ENCODE measurements around the gene HECW1. TPM values are rescaled to one million over a fixed set of nuclear protein-coding genes. Genes with fewer than 3 reads are reported as not detected.

The HECW1 gene
- total and polyA plus RNA-seq, 2 experiments from 2014 or later: 11.0 to 21.8 TPM

GRCh38 chr7:43169076-43169475 lies 56.6 kb downstream of the HECW1 start:
- Mint-ChIP-seq H3K4me1 (peaks cover 16% of the 10 kb centered on the region), H3K4me3 (no peak overlapping the region), H3K27me3 (ENCODE audit: insufficient read depth, low read depth, poor library complexity) (peaks cover 2% of the 10 kb centered on the region), H3K27ac (no peak overlapping the region), H3K36me3 (ENCODE audit: low read depth) (no peaks in the 10 kb centered on the region), H3K9me3 (no peaks in the 10 kb centered on the region)
- Histone ChIP-seq H3K4me1 (ENCODE audit: insufficient read depth) (peaks cover 15% of the 10 kb centered on the region; the same call in 1 of the 2 replicates), H4K20me1 (replicated peaks; ENCODE audit: insufficient read depth) (no peaks in the 10 kb centered on the region), H3K36me3 (ENCODE audit: insufficient read depth) (no peaks in the 10 kb centered on the region), H3K4me3 (no peak overlapping the region), H3K27me3 (ENCODE audit: insufficient read depth) (no peaks in the 10 kb centered on the region), H3K4me2 (no peak overlapping the region), H3K9me2 (ENCODE audit: insufficient read depth) (peaks cover 11% of the 10 kb centered on the region; the same call in 1 of the 2 replicates), H3K79me2 (replicated peaks; ENCODE audit: insufficient read depth) (no peaks in the 10 kb centered on the region), H3F3A (replicated peaks; ENCODE audit: low read depth) (no peaks in the 10 kb centered on the region), H2AFZ (no peak overlapping the region), H3K27ac (ENCODE audit: low read depth) (no peak overlapping the region)
- ATAC-seq (no peak), DNase-seq (ENCODE audit: low spot score) (no peak)
- TF ChIP-seq POLR2AphosphoS5 (IDR thresholded peaks at IDR 0.05; ENCODE audit: low read depth) (no peak), ZNF462 (CRISPR knock-in tag; IDR thresholded peaks at IDR 0.05) (no peak), EZH2phosphoT487 (IDR thresholded peaks at IDR 0.05; ENCODE audit: unreplicated experiment) (no peak), CREB1 (CRISPR knock-in tag; IDR thresholded peaks at IDR 0.05; ENCODE audit: low read depth) (no peak), EZH2 (IDR thresholded peaks at IDR 0.05; ENCODE audit: low read depth, unreplicated experiment) (no peak), ZNF114 (CRISPR knock-in tag; IDR thresholded peaks at IDR 0.05) (no peak)

- H3K9me3 Mint-ChIP-seq: no peaks in the 10 kb centered on the region
- Histone ChIP-seq H3K4me1 (ENCODE audit: insufficient read depth) (peaks cover 15% of the 10 kb centered on the region; the same call in 1 of the 2 replicates), H3F3A (replicated peaks; ENCODE audit: low read depth) (no peaks in the 10 kb centered on the region), H2AFZ (no peak overlapping the region; the same call in 1 of the 2 replicates), H3K4me2 (no peak overlapping the region), H3K9me2 (ENCODE audit: insufficient read depth) (peaks cover 11% of the 10 kb centered on the region; the same call in 1 of the 2 replicates), H4K20me1 (replicated peaks; ENCODE audit: insufficient read depth) (no peaks in the 10 kb centered on the region), H3K4me3 (no peak overlapping the region), H3K36me3 (ENCODE audit: insufficient read depth) (no peaks in the 10 kb centered on the region), H3K79me2 (replicated peaks; ENCODE audit: insufficient read depth) (no peaks in the 10 kb centered on the region), H3K27me3 (ENCODE audit: insufficient read depth) (no peaks in the 10 kb centered on the region), H3K27ac (ENCODE audit: low read depth) (no peak overlapping the region)
- ATAC-seq: no peak
- no peak overlapping the region for H3K27ac Mint-ChIP-seq
- no peaks in the 10 kb centered on the region for H3K36me3 Mint-ChIP-seq (ENCODE audit: low read depth)
- H3K4me1 Mint-ChIP-seq: peaks cover 16% of the 10 kb centered on the region
- DNase-seq (ENCODE audit: low spot score): no peak
- peaks cover 2% of the 10 kb centered on the region for H3K27me3 Mint-ChIP-seq (ENCODE audit: insufficient read depth, low read depth, poor library complexity)
- H3K4me3 Mint-ChIP-seq: no peak overlapping the region
- TF ChIP-seq EZH2 (IDR thresholded peaks at IDR 0.05; ENCODE audit: low read depth, unreplicated experiment): no peak
- TF ChIP-seq ZNF114 (CRISPR knock-in tag; IDR thresholded peaks at IDR 0.05): no peak
- TF ChIP-seq CTCF (conservative IDR thresholded peaks at IDR 0.05; ENCODE audit: low read depth in 2 of 2): no peak
- no peak for TF ChIP-seq NANOG (IDR thresholded peaks at IDR 0.05; ENCODE audit: borderline replicate concordance)
- TF ChIP-seq CREB1 (CRISPR knock-in tag; IDR thresholded peaks at IDR 0.05; ENCODE audit: low read depth): no peak
- TF ChIP-seq POLR2AphosphoS5 (IDR thresholded peaks at IDR 0.05; ENCODE audit: low read depth): no peak
- no peak for TF ChIP-seq STAT1 (IDR thresholded peaks at IDR 0.05; ENCODE audit: unreplicated experiment)
Measured at GRCh38 chr7:43170571-43170970, 58.1 kb downstream of the HECW1 start.
